HFF-Myc (cell line): ENCODE data around the gene TNRC6C.
"Not testable (repeated sequence)": the region's sequence is repeated elsewhere in the genome, so short reads cannot be mapped to it uniquely, and the experiment has no call there.

ENCODE experiments used
- DNase-seq: peaks from one replicate; pipeline ENCODE4 v3.0.0-alpha.2; 2011; ENCODE audit warnings: low read depth; ENCODE audit errors: extremely low read depth
- H3K4me3 ChIP-seq: replicated peaks from 2 replicates; pipeline ENCODE4 v1.5.1; 2011; ENCODE audit warnings: low read depth, mild to moderate bottlenecking, control low read depth, low read length
- TF ChIP-seq, protein P1 (sequence below): IDR thresholded peaks from 2 replicates; pipeline ENCODE4 v1.5.1; 2012; ENCODE audit warnings: mild to moderate bottlenecking, low read depth, low read length, control low read depth; ENCODE audit errors: missing control alignments

TNRC6C gene

GRCh38 chr17:77974396-77974795 lies 15.9 kb downstream of the TNRC6C start:
- no peak overlapping the region for H3K4me3 ChIP-seq
- DNase-seq, result no peak
- TF ChIP-seq, protein P1, sequence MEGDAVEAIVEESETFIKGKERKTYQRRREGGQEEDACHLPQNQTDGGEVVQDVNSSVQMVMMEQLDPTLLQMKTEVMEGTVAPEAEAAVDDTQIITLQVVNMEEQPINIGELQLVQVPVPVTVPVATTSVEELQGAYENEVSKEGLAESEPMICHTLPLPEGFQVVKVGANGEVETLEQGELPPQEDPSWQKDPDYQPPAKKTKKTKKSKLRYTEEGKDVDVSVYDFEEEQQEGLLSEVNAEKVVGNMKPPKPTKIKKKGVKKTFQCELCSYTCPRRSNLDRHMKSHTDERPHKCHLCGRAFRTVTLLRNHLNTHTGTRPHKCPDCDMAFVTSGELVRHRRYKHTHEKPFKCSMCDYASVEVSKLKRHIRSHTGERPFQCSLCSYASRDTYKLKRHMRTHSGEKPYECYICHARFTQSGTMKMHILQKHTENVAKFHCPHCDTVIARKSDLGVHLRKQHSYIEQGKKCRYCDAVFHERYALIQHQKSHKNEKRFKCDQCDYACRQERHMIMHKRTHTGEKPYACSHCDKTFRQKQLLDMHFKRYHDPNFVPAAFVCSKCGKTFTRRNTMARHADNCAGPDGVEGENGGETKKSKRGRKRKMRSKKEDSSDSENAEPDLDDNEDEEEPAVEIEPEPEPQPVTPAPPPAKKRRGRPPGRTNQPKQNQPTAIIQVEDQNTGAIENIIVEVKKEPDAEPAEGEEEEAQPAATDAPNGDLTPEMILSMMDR, result no peak

GRCh38 chr17:77982430-77982829 lies 23.9 kb downstream of the TNRC6C start:
- not testable (repeated sequence) for DNase-seq, H3K4me3 ChIP-seq

GRCh38 chr17:77990301-77990700 lies 31.8 kb downstream of the TNRC6C start:
- TF ChIP-seq, protein P1, result no peak
- no peak for DNase-seq
- no peak overlapping the region for H3K4me3 ChIP-seq

GRCh38 chr17:77993735-77994134 lies 35.2 kb downstream of the TNRC6C start:
- not testable (repeated sequence) for H3K4me3 ChIP-seq, DNase-seq

- no peak overlapping the region for H3K4me3 ChIP-seq
- DNase-seq, result no peak
- TF ChIP-seq, protein P1, result no peak
These were observed 36.8 kb downstream of the TNRC6C start for GRCh38 chr17:77995146-77995852.

DNA sequence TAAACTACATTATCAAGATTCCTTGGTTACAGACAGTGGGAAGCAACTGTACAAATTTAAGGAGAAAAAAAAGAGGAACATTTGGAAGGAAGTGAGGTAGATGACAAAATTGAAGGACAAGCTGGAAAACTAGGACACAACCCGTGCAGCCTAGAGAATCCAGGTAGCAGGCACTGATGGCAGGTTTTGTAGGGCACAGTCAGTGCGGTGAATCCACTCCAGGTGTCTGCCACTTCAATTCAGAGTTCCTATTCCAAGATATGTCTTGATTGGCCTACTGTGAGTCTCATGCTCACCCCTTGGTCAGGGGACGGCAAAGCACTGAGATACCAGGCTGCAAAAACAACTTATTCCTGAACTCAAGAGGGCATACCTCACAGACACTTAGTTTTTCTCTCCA lies 37.8 kb downstream of the TNRC6C start:
- TF ChIP-seq, protein P1, result no peak
- no peak overlapping the region for H3K4me3 ChIP-seq

GRCh38 chr17:77999413-78000173 lies 41.1 kb downstream of the TNRC6C start:
- TF ChIP-seq, protein P1, result no peak
- DNase-seq, result no peak
- no peak overlapping the region for H3K4me3 ChIP-seq

More for the DNA sequence above, 37.8 kb downstream of the TNRC6C start:
- no peak for DNase-seq

DNA sequence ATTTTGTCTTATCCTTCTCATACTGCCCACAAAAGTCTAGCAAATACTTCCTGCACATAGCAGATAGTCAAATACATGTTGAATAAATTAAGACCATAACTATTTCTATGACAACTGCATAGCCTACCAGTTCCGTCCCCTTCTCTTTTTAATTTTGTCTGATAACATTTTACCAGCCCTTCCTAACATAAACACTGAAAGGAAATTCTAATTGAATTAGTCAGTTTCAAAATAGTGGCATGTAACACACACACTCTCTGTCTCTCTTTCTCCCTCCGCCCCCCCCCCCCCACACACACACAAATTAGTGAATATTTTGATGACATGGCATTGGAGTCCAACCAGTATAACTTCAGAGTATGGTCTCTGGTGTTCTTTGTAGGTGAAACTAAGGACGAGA lies 41.8 kb downstream of the TNRC6C start:
- no peak for DNase-seq
- no peak overlapping the region for H3K4me3 ChIP-seq
- TF ChIP-seq, protein P1, result no peak
